ENCODE data around the gene DOC2B. TPM values are rescaled to one million over a fixed set of nuclear protein-coding genes. Genes with fewer than 3 reads are reported as not detected.

The DOC2B gene
- total and polyA plus RNA-seq, 2 of the 13 experiments (the other 11 are each of a cell fraction or from before 2014, with no cell fraction given), result 0.09 to 0.22 TPM

DNA sequence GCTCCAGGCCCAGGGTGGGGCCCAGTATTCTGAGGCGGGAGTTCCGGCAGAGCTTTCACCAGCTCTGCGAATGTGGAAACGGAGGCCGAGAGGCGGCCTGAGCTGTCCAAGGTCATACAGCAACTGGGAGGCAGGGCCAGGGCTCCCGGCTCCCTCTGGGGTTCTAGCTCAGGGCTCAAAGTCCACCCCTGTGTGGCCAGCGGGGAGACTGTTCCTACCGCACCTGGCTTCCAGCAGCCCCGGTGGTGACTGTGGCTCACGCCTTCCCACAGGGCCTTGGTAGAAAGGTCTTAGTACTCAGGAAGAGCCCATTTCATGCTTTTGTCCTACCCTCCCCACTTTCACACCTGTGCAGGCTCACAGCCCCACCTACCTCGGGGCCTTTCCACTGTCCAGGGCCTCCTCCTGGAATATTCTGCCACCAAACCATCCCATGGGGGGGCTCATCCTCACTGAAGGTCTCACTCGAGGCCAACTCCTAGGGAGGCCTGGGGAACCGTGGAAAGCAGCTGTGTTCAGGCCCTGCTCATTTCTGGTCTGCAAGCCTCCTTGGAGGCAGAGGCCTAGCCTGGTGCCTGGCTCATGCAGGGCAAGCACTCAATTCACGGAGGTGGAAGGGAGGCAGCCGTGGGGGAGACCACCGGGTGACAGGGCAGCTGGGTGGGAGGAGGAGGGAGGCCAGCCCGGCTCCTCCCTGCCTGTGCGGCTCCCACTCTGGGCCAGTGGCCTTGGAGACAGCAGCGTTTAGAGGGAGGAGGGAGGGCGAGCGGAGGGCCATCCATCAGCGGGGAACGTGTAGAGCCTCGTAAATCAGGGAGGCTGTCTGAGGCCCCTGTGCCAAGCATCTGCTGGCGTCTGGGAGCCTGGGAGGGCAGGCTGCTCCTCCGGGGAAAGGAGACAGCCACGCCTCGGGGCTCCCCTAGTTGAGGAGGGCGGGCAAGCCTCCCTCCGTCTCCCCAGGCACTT, 12.7 kb upstream of the DOC2B start (continued):
- TF ChIP-seq, protein P1, sequence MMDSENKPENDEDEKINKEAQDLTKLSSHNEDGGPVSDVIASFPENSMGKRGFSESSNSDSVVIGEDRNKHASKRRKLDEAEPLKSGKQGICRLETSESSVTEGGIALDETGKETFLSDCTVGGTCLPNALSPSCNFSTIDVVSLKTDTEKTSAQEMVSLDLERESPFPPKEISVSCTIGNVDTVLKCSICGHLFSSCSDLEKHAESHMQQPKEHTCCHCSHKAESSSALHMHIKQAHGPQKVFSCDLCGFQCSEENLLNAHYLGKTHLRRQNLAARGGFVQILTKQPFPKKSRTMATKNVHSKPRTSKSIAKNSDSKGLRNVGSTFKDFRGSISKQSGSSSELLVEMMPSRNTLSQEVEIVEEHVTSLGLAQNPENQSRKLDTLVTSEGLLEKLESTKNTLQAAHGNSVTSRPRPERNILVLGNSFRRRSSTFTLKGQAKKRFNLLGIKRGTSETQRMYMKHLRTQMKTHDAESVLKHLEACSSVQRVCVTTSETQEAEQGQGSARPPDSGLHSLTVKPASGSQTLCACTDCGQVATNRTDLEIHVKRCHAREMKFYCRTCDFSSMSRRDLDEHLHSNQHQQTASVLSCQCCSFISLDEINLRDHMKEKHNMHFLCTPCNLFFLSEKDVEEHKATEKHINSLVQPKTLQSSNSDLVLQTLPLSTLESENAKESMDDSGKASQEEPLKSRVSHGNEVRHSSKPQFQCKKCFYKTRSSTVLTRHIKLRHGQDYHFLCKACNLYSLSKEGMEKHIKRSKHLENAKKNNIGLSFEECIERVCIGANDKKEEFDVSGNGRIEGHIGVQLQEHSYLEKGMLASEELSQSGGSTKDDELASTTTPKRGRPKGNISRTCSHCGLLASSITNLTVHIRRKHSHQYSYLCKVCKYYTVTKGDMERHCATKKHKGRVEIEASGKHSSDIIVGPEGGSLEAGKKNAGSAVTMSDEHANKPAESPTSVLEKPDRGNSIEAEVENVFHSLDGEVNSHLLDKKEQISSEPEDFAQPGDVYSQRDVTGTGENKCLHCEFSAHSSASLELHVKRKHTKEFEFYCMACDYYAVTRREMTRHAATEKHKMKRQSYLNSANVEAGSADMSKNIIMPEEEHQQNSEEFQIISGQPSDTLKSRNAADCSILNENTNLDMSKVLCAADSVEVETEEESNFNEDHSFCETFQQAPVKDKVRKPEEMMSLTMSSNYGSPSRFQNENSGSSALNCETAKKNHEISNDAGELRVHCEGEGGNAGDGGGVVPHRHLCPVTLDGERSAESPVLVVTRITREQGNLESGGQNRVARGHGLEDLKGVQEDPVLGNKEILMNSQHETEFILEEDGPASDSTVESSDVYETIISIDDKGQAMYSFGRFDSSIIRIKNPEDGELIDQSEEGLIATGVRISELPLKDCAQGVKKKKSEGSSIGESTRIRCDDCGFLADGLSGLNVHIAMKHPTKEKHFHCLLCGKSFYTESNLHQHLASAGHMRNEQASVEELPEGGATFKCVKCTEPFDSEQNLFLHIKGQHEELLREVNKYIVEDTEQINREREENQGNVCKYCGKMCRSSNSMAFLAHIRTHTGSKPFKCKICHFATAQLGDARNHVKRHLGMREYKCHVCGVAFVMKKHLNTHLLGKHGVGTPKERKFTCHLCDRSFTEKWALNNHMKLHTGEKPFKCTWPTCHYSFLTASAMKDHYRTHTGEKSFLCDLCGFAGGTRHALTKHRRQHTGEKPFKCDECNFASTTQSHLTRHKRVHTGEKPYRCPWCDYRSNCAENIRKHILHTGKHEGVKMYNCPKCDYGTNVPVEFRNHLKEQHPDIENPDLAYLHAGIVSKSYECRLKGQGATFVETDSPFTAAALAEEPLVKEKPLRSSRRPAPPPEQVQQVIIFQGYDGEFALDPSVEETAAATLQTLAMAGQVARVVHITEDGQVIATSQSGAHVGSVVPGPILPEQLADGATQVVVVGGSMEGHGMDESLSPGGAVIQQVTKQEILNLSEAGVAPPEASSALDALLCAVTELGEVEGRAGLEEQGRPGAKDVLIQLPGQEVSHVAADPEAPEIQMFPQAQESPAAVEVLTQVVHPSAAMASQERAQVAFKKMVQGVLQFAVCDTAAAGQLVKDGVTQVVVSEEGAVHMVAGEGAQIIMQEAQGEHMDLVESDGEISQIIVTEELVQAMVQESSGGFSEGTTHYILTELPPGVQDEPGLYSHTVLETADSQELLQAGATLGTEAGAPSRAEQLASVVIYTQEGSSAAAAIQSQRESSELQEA (CRISPR knock-in tag; IDR thresholded peaks at IDR 0.05; ENCODE audit: not compliant biosample characterization), result no peak
- TF ChIP-seq ZNF616 (CRISPR knock-in tag; IDR thresholded peaks at IDR 0.05; ENCODE audit: low read depth) (no peak), SIX1 (CRISPR knock-in tag; IDR thresholded peaks at IDR 0.05; ENCODE audit: borderline replicate concordance) (no peak), SNAPC2 (CRISPR knock-in tag; IDR thresholded peaks at IDR 0.05) (no peak), ZNF431 (CRISPR knock-in tag; IDR thresholded peaks at IDR 0.05; ENCODE audit: borderline replicate concordance, low read depth) (no peak), MZF1 (CRISPR knock-in tag; IDR thresholded peaks at IDR 0.05; ENCODE audit: borderline replicate concordance) (no peak), NPAS2 (CRISPR knock-in tag; IDR thresholded peaks at IDR 0.05; ENCODE audit: borderline replicate concordance) (no peak), SETDB1 (CRISPR knock-in tag; IDR thresholded peaks at IDR 0.05; ENCODE audit: borderline replicate concordance) (0 out of 2 replicates have a peak, but pooled peaks have one; percentile 54), CBFB (CRISPR knock-in tag; IDR thresholded peaks at IDR 0.05) (no peak)
- TF ChIP-seq, protein P2, sequence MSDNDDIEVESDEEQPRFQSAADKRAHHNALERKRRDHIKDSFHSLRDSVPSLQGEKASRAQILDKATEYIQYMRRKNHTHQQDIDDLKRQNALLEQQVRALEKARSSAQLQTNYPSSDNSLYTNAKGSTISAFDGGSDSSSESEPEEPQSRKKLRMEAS (IDR thresholded peaks at IDR 0.05), result peak; percentile 62
- TF ChIP-seq, protein P3, sequence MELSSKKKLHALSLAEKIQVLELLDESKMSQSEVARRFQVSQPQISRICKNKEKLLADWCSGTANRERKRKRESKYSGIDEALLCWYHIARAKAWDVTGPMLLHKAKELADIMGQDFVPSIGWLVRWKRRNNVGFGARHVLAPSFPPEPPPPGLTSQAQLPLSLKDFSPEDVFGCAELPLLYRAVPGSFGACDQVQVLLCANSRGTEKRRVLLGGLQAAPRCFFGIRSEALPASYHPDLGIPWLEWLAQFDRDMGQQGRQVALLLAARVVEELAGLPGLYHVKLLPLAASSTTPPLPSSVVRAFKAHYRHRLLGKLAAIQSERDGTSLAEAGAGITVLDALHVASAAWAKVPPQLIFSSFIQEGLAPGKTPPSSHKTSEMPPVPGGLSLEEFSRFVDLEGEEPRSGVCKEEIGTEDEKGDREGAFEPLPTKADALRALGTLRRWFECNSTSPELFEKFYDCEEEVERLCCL (CRISPR knock-in tag; IDR thresholded peaks at IDR 0.05; ENCODE audit: borderline replicate concordance), result no peak
- TF ChIP-seq, protein P4, sequence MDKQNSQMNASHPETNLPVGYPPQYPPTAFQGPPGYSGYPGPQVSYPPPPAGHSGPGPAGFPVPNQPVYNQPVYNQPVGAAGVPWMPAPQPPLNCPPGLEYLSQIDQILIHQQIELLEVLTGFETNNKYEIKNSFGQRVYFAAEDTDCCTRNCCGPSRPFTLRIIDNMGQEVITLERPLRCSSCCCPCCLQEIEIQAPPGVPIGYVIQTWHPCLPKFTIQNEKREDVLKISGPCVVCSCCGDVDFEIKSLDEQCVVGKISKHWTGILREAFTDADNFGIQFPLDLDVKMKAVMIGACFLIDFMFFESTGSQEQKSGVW (CRISPR knock-in tag; IDR thresholded peaks at IDR 0.05; ENCODE audit: borderline replicate concordance), result no peak

All from HepG2 (cell line).